GM12865 (cell line): ENCODE data around the gene BHLHE40.

Source experiments
- DNase-seq: peaks from one replicate; pipeline ENCODE4 v3.0.0; 2010; ENCODE audit warnings: low read depth
- H3K4me3 ChIP-seq: 2 replicates; pipeline ENCODE4 v1.5.1; 2011; ENCODE audit warnings: mild to moderate bottlenecking, low read depth, low read length, control low read depth
- CTCF ChIP-seq: IDR thresholded peaks from 2 replicates; pipeline ENCODE4 v1.5.1; 2011; ENCODE audit warnings: low read length, control low read depth, low read depth, inconsistent platforms; ENCODE audit not compliant: insufficient read depth; ENCODE audit errors: missing control alignments

The BHLHE40 gene

GRCh38 chr3:4949659-4950058 lies 29.6 kb upstream of the BHLHE40 start:
- no peak for DNase-seq
- no peak overlapping the region for H3K4me3 ChIP-seq
- TF ChIP-seq CTCF: no peak

- DNase-seq: no peak
- H3K4me3 ChIP-seq: no peak overlapping the region
- no peak for TF ChIP-seq CTCF
Observed at GRCh38 chr3:4950351-4950784, 28.9 kb upstream of the BHLHE40 start.

- DNase-seq: no peak
- TF ChIP-seq CTCF: no peak
Observed at GRCh38 chr3:4950948-4951347, 28.3 kb upstream of the BHLHE40 start.

GRCh38 chr3:4953119-4953518 lies 26.1 kb upstream of the BHLHE40 start:
- DNase-seq: no peak
- no peak for TF ChIP-seq CTCF

More at GRCh38 chr3:4950948-4951347, 28.3 kb upstream of the BHLHE40 start:
- no peak overlapping the region for H3K4me3 ChIP-seq

GRCh38 chr3:4954256-4955000 lies 24.8 kb upstream of the BHLHE40 start:
- no peak for DNase-seq
- TF ChIP-seq CTCF: no peak
- H3K4me3 ChIP-seq: no peak overlapping the region

More at GRCh38 chr3:4953119-4953518, 26.1 kb upstream of the BHLHE40 start:
- no peak overlapping the region for H3K4me3 ChIP-seq

GRCh38 chr3:4956099-4956498 lies 23.1 kb upstream of the BHLHE40 start:
- no peak for DNase-seq
- no peak for TF ChIP-seq CTCF
- no peak overlapping the region for H3K4me3 ChIP-seq

- no peak for TF ChIP-seq CTCF
- H3K4me3 ChIP-seq: no peak overlapping the region
- DNase-seq: no peak
Observed at GRCh38 chr3:4956738-4957137, 22.5 kb upstream of the BHLHE40 start.
